C1 segment of cervical spinal cord (tissue), 14 donors: ENCODE measurements around the gene PEX16.

Source experiments
- DNase-seq, 14 donors: peaks; one replicate each; lab custom pipeline; 2025; lab: John Stamatoyannopoulos, UW

PEX16 gene

GRCh38 chr11:45930951-45931570 lies 13.4 kb upstream of the PEX16 start:
- no peak for DNase-seq

- peak in 3 of 14 donors; percentile 25 to 62 (median 36) for DNase-seq
Measured at GRCh38 chr11:45930031-45930794, 12.5 kb upstream of the PEX16 start.

- no peak for DNase-seq
Measured at GRCh38 chr11:45929486-45930030, 11.9 kb upstream of the PEX16 start.

- no peak for DNase-seq
Measured at GRCh38 chr11:45928535-45929215, 11.0 kb upstream of the PEX16 start.

- no peak for DNase-seq
Measured at GRCh38 chr11:45927684-45928413, 10.2 kb upstream of the PEX16 start.

GRCh38 chr11:45927332-45927683 lies 9.6 kb upstream of the PEX16 start:
- no peak for DNase-seq

- DNase-seq: no peak
Measured at GRCh38 chr11:45926536-45927331, 9.1 kb upstream of the PEX16 start.

- no peak for DNase-seq
Measured at GRCh38 chr11:45926001-45926401, 8.3 kb upstream of the PEX16 start.

- no peak for DNase-seq
Measured at GRCh38 chr11:45925550-45925949, 7.9 kb upstream of the PEX16 start.

- no peak for DNase-seq
Measured at GRCh38 chr11:45924927-45925326, 7.2 kb upstream of the PEX16 start.

- no peak for DNase-seq
Measured at GRCh38 chr11:45924036-45924915, 6.6 kb upstream of the PEX16 start.

- DNase-seq: no peak
Measured at GRCh38 chr11:45922425-45923082, 4.9 kb upstream of the PEX16 start, which contains the start of gene LARGE2. TSS of gene LARGE2 (plus strand) at chr11:45922656. CDS start at chr11:45922883, 227 bp downstream.

GRCh38 chr11:45921561-45922424 lies 4.1 kb upstream of the PEX16 start:
- DNase-seq: no peak

- no peak for DNase-seq
Measured at GRCh38 chr11:45920531-45921477, 3.1 kb upstream of the PEX16 start.

GRCh38 chr11:45919806-45920530 lies 2.3 kb upstream of the PEX16 start:
- no peak for DNase-seq

- no peak for DNase-seq
Measured at GRCh38 chr11:45918962-45919675, 1.4 kb upstream of the PEX16 start.
